Left cardiac atrium (tissue), 4 donors: ENCODE results near the gene NHSL1. TPM values are rescaled to one million over a fixed set of nuclear protein-coding genes. Genes with fewer than 3 reads are reported as not detected.

Source experiments
- ATAC-seq, 2 donors: fragments of 200-7000 bp; cut with Tn5 transposase; one replicate each; pipeline ENCODE4 v1.9.1; 2020; ENCODE audit warnings: mild to moderate bottlenecking in 2 of 2, moderate library complexity in 2 of 2
- DNase-seq: peaks from one replicate; pipeline ENCODE4 v3.0.0-alpha.2; 2020
- intact Hi-C, 2 donors: fragments of 100-400 bp; cut with DNase I; formaldehyde crosslinking; loops; one replicate each; pipeline versions ENCODE4 v1.14.1 to v1.15.1; 2022 to 2023
- total RNA-seq, 2 donors: library from RNA; stranded (reverse); fragmentation: NEBNext Ultra II Directional; extraction: Animal tissue kit (Norgen Biotek cat#: 25700); gene quantifications; one replicate each; pipeline ENCODE4 v1.2.1, GENCODE V29; 2021
- donor health status: DM: no; HTN: yes; CAD: no.
- donor health status: DM: no; HTN: yes; CAD: no; lungs with severe emphysema.
- donor health status: DM: yes; HTN: yes; CAD: no.
- donor health status: Dilated cardiomyopathy.

Gene NHSL1
- total RNA-seq, 2 donors from 2014 or later = 32.1 to 45.1 TPM

DNA sequence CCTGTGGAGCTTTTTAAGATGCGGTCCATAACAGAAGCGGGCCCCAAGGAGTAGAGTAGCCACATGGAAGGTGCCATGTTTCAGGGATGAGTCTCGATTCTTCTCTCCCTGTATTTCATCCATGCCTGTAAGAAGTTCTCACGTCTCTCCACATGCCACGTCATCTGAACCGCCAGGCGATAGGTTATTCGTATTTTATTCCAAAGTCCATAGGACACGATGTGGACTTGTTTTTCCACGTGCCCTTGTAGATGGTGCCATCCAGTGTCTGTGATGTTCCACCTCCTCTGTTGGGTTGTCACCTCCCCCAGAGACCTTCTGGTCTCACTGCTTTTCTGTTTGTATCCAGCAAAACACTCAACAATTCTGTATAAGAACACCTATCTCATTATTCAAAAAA is 77.7 kb downstream of the NHSL1 start:
- ATAC-seq (no peak), DNase-seq (no peak)
- intact Hi-C loops = loop anchor here in 1 of 2 donors (10.0 kb wide), 1 partner anchor 93 kb away; no protein-coding TSS in a partner anchor

DNA sequence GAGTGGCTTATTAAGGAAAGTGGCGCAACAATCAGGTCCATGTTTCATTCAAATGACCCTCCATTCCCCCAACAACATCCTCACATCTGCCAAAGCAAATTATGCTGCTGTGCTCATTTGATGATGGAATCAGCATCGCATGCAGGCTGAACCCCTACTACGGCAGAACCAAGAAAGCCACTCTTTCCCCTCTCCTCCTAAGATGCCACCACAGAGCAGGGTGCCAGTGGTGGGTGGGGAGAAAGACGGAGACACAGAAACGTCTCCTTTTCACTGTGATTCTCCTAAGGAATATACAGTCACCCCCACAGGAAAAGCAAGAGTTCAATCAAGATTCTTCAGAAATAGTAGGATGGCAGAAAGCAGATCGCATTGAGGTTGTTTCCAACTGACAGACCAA is 78.2 kb downstream of the NHSL1 start:
- ATAC-seq (no peak), DNase-seq (no peak)
- intact Hi-C loops = loop anchor here in 1 of 2 donors (10.0 kb wide), 1 partner anchor 94 kb away; no protein-coding TSS in a partner anchor

DNA sequence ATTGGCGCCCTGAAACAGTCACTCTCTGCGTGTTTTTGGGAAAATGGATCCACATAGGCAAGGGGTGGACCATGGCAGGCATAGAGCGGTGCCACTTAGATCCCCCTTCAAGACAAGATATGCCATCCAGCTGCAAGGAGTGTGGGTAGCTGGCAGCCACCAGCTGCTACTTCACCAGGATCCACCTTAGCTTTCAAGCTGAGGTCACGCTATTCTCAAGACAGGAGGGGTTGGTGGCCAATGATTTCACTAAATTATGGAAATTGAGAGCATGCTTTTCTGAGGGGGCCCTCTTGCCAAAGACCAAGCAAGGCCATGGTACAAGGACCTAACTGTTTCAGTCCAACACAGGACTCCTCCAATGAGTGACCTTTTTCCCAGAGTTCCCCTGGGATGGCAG is 78.9 kb downstream of the NHSL1 start:
- intact Hi-C loops = loop anchor here in 1 of 2 donors (10.0 kb wide), 1 partner anchor 94 kb away; no protein-coding TSS in a partner anchor
- ATAC-seq (no peak), DNase-seq (no peak)

DNA sequence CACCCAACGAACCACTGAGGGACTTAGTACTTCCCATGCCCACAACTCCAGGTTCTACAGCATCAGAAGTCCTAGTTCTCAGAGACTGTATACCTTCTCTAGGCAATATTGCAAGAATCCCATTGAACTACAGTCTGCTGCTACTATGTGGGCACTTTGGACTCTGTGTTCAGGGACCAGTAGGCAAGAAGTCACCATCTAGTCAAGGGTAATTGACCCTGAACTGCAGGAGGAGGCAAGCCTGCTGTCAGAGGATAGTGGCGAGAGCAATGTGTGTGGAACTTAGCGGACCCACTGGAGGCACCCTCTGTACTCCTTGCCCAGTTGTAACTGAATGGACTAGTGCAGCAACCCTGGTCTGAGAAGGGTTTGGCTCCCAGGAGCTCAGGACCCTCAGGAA is 79.5 kb downstream of the NHSL1 start:
- intact Hi-C loops = loop anchor here in 1 of 2 donors (10.0 kb wide), 1 partner anchor 95 kb away; no protein-coding TSS in a partner anchor
- DNase-seq (no peak), ATAC-seq (no peak)

DNA sequence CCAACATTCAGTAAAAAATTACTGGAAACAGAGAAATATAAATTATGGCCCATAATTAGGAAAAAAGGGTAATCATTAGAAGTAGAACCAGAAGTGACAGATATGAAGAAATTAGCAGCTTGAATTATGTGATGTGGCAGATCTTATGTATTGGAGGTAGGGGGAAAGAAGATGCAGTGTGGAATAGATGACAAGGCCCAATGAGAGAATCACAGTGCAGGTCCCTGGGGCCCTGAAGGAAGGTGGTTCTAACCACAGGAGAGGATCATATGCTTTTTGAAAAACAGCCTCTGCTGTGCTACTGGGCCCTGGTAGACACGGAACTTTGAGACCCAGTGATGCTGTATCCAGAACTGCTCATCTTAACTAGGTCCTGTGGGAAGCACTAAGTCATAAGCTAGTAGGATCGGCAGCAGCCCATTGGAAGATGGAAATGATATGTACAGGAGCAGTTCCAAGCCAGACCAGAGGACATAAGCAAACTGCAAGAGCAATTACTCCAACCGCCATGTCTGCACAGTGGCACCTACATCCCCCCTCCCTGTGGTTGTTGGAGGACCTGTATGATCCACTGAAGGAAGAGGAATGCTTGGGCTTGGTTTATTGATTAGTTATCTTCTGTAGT is 81.1 kb downstream of the NHSL1 start:
- DNase-seq (no peak), ATAC-seq (no peak)
- intact Hi-C loops = no loop called here

DNA sequence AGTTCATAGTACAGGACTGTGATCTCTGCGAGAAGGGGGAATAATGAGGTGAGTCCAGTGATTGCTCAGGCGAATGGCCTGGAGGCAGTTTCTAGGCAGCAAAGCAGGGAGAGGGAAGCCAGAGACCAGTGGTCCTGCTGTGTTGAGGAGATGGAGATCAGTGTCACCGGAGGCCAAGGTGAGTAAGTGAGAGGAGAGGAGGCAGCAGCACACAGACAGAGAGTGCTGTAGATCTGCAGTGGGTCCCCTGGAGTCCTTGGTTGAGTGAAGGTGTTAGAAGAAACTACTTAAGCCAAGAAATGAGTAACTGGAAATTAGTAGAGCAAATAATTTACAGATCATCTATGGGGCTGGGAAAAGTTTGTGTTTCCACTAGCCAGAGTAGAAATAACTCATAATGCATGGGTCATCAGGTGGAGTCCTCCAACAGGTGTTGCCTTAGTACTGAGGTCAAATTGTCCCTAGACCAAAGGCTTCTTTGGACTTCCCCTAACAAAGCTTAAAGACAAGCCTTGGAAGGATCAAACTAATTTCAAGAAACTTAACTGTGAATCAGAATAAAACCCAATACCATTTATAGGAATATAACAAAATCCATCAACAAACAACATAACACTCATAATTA is 81.7 kb downstream of the NHSL1 start:
- ATAC-seq = no peak
- intact Hi-C loops = no loop called here

DNA sequence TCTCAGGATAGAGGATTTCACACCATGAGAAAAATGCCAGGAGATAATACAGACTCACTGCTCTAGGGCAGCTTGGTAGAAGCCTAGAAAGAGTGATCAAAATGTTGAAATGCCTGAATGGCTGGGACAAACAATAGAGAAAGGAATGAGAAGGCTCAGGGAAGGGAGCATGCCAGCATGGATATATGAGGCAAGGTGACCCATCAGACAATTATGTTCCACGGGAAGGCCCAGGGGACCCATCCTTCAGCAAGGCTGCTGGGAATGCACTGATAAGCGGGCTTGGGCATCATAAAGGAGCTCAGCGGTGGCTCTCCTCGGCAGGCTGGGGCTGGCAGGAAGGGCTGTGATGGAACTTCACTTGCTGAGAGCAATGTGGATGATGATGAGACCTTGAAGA is 83.1 kb downstream of the NHSL1 start:
- DNase-seq (no peak), ATAC-seq (peak in 1 of 2 donors; percentile 15)
- intact Hi-C loops = no loop called here

More for the DNA sequence above, 81.7 kb downstream of the NHSL1 start:
- DNase-seq = no peak

DNA sequence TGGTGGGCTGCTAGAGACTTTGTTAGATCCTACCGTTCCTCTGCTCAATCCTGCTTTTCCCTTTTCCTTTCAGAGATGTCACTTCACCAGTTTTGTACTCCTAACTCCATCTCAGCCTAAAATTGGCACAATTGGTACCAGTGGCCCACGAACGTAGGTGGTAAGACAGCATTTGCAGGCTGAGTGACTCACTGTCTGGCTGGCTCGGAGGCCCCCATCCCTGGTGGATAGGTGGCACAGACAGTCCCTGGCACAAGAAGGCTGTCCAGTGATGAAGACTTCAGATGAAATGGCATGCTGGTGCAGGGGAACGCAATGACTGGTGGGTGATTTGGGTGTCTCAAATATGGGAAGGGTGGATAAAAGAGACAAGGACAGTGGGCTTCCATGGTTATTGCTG is 84.2 kb downstream of the NHSL1 start:
- no peak for DNase-seq
- intact Hi-C loops = no loop called here
- peak in 1 of 2 donors; percentile 62 for ATAC-seq

DNA sequence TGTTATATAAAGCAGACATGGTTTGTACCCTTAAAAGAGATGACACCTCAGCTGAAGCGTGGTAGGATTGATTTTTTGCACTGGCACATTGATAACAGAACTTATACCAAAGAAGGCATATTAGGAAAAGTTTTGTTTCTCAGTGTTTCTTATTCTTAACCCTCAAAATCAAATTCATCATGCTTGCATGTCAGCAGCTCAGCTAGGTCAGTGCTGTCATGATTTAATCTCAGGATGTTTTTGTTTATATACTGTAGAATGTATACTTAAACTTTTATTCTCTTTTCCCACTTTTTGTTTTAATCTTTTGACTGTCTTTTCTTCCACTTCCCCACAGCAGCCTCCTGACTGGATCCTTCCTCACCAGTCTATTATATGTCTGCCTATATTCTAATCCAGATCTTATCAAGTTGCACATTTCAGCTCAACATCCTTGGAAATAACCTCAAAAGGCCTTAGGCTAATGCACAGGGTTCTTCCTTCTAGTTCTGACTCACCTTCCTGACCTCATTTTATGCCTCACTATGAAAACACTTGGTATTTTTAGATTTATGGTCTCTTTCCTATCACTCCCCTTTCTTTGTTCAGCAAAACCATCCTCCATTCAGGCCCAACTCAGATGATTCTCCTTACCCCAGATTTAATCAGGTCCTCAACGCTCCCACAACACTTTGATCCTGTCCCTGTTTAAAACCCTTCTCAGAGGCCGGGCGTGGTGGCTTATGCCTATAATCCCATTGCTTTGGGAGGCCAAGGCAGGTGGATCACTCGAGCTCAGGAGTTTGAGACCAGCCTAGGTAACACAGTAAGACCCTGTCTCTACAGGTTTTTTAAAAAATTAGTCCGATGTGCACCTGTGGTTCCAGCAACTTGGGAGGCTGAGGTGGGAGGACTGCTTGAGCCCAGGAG is 88.1 kb downstream of the NHSL1 start:
- ATAC-seq = peak in 1 of 2 donors; percentile 34
- intact Hi-C loops = no loop called here

DNA sequence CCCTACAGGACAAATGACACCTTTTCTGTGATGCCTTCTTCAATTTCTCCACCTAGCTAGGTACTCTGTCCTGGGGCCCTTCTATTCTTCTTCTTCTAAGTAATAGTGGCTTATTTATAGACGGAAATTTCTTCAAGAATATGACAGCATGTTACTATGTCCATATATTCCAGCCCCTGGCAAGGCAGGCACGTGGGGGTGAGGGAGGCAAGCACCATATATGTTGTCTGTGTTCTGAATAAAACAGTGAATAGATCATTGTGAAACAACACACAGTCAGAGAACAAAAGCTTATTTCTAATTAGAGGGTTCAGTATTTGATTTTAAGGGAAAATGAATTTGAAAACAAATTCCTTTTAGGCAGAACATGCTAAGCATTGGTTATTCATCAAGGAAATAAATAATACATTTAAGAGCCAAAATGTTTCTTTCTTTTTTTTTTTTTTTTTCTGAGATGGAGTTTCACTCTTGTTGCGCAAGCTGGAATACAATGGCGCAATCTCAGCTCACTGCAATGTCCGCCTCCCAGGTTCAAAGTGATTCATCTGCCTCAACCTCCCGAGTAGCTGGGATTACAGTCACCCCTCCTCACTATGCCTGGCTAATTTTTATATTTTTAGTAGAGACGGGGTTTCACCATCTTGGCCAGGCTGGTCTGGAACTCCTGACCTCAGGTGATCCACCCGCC is 89.1 kb downstream of the NHSL1 start:
- intact Hi-C loops = no loop called here
- DNase-seq (peak; percentile 35), ATAC-seq (peak in 1 of 2 donors; percentile 26)

More for the DNA sequence above, 88.1 kb downstream of the NHSL1 start:
- no peak for DNase-seq

DNA sequence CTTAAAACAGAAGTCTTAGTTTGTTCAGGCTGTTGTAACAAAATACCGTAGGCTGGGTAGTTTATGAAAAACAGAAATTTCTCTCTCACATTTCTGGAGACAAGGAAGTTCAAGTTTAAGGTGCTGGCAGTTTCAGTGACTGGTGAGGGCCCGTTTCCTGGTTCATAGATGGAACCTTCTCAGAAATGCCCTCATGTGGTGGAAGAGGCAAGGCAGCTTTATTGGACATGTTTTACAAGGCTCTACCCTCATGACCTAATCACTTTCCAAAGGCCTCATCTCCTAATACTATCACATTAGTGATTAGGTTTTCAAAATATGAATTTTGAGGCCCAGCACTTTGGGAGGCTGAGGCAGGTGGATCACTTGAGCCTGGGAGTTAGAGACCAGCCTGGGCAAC is 92.9 kb downstream of the NHSL1 start:
- no peak for ATAC-seq
- DNase-seq = no peak
- intact Hi-C loops = loop anchor here in 1 of 2 donors (10.0 kb wide), 1 partner anchor 292 kb away; no protein-coding TSS in a partner anchor

DNA sequence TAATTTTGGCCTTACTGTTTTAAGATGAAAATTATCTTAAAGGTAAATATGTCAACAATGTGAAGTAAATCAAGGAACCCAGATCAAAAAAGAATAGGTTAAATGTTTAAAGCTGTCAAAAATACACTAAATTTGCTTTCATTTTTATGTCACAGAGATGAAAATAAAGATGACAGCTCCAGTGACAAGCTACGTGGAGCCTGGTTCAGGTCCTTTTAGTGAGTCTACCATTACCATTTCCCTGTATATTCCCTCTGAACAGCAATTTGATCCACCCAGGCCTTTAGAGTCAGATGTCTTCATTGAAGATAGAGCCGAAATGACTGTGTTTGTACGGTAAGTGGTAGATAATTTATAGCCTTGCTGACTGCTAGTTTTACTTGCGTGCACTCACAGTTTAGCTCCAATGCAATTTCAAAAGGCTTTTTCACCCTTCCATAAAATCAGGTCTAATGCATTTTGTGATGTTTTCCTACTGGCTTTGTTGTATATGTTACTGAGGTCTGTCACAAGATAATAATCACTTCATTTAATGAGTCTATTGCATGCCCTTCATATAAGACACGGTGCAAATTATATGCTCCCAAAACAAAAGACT is 93.4 kb downstream of the NHSL1 start:
- intact Hi-C loops = loop anchor here in 1 of 2 donors (10.0 kb wide), 1 partner anchor 291 kb away; no protein-coding TSS in a partner anchor
- ATAC-seq (no peak), DNase-seq (no peak)

DNA sequence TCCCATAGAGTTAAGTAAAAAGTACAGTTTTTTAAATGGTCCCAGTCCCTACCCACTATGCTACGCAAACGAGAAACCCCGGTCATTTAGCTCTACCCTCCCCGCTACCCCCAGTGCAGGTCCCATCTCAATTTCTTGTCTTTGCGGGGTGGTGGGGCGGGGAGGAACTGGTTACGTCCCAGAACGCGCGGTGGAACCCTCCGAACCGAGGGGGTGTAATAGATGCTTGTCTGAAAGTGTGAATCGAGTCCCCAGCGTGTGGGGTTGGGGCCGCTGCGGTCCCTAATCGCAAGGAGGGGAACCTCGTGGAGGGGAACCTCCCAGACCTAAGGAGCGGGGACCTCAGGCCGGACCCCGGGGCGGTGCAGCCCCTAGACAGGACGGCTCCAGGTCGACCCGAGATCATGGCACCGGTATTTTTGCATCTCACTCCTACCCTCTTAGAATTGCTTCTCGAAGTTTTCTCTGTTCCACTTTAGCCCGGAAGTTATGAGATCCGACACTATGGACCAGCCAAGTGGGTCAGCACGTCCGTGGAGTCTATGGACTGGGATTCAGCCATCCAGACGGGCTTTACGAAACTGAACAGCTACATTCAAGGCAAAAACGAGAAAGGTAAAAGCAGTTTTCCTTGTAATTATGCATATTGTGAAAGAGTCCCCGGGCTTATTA is 94.5 kb downstream of the NHSL1 start:
- ATAC-seq = peak; percentile 6 to 10
- DNase-seq = peak; percentile 34
- intact Hi-C loops = loop anchor here (5.0 to 10.0 kb wide), 3 partner anchors 108 to 298 kb away; partner anchors contain the start of gene PERP (in 1 of the 2)

DNA sequence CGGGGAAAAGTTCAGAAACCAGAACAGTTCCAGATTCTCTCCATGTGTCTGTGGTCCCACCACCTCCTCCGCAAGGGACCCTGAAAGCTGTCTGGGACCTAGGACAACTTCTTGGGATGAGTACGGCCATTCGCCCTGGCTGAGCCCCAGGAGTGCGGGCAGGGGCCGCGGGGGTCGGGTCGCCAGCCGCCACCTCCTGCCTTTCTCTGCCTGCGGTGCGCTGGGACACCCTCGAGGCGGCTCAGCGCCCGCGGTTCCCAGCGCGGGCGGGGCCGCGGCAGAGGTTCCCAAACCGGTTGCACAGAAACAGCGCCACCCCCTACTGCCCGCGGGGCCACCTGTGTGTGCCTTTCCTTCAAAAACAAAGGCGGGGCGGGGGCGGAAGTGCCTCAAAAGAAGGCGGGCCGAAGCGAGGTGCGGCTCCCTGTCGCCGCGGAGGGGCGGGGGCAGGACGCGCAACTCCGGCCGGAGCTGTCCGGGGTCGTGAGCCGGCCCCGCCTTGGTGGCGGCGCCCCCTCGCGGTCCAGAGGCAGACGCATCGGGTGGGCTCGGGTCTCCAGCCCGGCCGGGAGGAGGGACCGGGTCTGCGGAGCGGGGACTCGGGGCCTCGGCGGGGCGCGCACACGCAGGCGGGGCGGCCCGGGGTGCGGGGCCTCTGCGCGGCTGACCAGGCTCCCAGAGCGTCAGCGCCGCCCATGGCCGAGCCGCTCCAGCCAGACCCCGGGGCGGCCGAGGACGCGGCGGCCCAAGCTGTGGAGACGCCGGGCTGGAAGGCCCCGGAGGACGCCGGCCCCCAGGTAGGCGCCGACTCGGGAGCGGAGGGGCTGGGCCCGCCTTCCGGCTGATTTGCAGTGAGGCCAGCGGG is 95.3 kb downstream of the NHSL1 start, which contains the start of gene HEBP2:
Gene HEBP2 (plus strand): TSS at position 423 of the 865 bp plus-strand sequence. CDS start 273 bp downstream, at position 696.
- peak; percentile 90 to 95 for ATAC-seq
- intact Hi-C loops = loop anchor here (5.0 to 10.0 kb wide), 3 partner anchors 107 to 297 kb away; partner anchors contain the start of gene PERP (in 1 of the 2)
- DNase-seq = peak; percentile 95

DNA sequence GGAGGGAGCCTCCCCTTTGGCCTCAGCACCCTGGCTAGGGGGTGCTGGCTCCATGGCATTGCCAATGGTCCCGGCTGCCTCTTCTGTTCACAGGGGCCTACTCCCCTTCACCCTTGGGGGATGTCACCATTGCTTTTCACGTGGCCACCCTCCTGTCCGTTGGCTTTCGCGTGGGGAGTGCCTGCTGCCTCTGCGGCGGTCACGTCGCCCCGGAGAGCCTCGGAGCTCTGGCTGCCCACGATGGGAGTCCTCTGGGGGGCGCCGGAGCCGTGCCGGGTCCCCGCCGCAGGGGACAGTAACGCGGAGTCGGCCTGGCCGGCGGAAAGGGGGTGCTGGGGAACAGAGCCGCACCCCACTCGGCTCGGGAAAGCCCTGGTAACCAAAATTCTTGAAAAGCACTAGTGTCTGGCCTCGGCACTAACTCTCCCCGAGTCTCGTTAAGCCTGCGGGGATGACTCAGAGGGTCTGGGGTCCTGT is 95.9 kb downstream of the NHSL1 start:
- peak; percentile 53 for DNase-seq

DNA sequence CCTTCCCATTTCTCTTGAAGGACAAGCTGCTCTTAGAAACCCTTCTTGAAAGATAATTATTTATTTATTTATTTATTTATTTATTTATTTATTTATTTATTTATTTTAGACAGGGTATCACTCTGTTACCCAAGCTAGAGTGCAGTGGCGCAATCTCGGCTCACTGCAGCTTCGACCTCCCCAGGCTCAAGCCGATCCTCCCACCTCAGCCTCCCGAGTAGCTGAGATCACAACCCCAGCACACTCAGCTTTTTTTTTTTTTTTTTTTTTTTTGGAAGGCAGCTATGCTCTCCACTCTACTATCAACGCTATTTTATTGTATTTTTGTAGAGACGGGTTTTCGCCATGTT is 96.5 kb downstream of the NHSL1 start:
- peak; percentile 23 for DNase-seq
- intact Hi-C loops = loop anchor here (5.0 to 10.0 kb wide), 3 partner anchors 106 to 296 kb away; partner anchors contain the start of gene PERP (in 1 of the 2)
- ATAC-seq = no peak

More for the DNA sequence above, 95.9 kb downstream of the NHSL1 start:
- peak; percentile 51 to 56 for ATAC-seq
- intact Hi-C loops = loop anchor here (5.0 to 10.0 kb wide), 3 partner anchors 106 to 296 kb away; partner anchors contain the start of gene PERP (in 1 of the 2)
